HG03175 (cell line): ENCODE results near the gene JAG1.
"Not testable (repeated sequence)": the region's sequence is repeated elsewhere in the genome, so short reads cannot be mapped to it uniquely, and the experiment has no call there.

Experiments
- ATAC-seq: cut with Tn5 transposase; IDR thresholded peaks from one replicate; pipeline ENCODE4 v1.9.1; 2021; ENCODE audit warnings: mild to moderate bottlenecking, moderate library complexity; ENCODE audit not compliant: unreplicated experiment

JAG1 gene

GRCh38 chr20:10617549-10618133, 56.2 kb downstream of the JAG1 start:
- not testable (repeated sequence) for ATAC-seq

- no peak for ATAC-seq
Measured at GRCh38 chr20:10616212-10616611, 57.6 kb downstream of the JAG1 start.

GRCh38 chr20:10613911-10614310, 59.9 kb downstream of the JAG1 start:
- ATAC-seq, result no peak

DNA sequence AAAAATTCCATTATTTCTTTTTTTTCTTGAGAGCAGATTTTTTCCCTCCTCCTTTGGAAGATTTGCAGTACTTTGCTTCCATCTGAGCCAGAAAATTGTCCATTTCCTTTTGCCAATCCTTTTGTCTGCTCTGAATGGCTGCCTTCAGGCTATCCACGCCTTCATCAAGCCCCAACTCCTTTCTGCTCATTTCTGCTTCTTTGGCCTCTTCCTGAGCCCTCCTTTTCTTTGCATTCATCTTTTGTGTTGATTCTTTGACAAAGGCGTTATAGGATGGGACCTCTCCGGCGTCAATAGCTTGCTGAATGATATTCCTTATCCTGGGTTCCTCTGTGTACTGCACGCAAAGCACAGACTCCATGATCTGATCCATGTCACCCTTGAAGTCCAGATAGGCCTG, 60.4 kb downstream of the JAG1 start:
- ATAC-seq, result not testable (repeated sequence)

- peak; percentile 81 for ATAC-seq
Measured at GRCh38 chr20:10611357-10611756, 62.4 kb downstream of the JAG1 start.

DNA sequence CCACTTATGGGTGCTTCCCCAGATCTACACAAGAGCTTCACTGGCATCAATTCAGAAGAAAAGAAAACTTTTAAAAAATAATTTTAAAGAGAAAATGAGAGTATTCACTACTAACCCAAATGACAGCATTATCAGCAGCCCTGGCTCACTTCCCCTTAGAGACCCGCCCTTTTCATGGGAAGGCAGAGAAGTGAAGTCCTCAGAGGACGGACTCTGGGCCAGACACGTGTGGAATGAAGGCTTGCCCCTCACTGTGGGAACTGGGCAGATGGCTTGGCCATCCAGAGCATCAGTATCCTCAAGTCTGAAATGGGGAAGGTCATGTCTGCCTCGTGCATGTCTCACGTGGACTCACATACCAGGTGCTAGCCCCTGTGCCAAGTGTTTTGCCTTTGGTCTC, 63.5 kb downstream of the JAG1 start:
- ATAC-seq, result no peak

GRCh38 chr20:10609770-10610169, 64.0 kb downstream of the JAG1 start:
- no peak for ATAC-seq

GRCh38 chr20:10609276-10609675, 64.5 kb downstream of the JAG1 start:
- ATAC-seq, result no peak

DNA sequence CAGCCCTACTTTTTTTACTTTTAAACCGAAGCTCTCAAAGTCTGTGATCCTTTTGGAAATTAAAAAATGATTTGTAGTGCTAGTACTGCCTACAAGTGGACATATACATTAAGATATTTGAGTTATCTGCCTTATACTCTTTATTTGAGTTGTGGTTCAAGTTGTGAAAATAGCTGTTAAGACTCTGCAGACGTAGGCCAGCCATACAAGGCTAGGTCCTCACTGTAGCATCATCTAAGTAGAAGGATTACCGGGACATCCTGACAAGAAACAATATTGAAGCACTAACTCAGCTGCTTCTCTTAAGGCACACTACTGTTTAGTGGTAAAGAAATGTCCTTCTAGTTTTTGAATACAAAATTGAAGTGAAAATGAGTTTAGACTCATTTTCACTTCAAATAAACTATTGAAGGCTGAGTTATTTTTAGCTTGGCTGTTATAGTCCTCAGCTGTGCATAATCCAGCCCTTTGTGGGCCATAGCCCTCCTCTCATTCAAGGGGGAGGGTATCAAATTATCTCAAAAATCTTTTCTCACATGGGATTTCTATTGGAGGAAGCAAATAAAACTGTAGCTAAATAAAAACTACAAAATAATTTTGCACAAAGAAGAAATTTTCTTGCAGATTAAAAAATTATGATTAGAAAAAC, 68.1 kb downstream of the JAG1 start:
- ATAC-seq, result no peak

GRCh38 chr20:10604865-10605440, 68.8 kb downstream of the JAG1 start:
- no peak for ATAC-seq

DNA sequence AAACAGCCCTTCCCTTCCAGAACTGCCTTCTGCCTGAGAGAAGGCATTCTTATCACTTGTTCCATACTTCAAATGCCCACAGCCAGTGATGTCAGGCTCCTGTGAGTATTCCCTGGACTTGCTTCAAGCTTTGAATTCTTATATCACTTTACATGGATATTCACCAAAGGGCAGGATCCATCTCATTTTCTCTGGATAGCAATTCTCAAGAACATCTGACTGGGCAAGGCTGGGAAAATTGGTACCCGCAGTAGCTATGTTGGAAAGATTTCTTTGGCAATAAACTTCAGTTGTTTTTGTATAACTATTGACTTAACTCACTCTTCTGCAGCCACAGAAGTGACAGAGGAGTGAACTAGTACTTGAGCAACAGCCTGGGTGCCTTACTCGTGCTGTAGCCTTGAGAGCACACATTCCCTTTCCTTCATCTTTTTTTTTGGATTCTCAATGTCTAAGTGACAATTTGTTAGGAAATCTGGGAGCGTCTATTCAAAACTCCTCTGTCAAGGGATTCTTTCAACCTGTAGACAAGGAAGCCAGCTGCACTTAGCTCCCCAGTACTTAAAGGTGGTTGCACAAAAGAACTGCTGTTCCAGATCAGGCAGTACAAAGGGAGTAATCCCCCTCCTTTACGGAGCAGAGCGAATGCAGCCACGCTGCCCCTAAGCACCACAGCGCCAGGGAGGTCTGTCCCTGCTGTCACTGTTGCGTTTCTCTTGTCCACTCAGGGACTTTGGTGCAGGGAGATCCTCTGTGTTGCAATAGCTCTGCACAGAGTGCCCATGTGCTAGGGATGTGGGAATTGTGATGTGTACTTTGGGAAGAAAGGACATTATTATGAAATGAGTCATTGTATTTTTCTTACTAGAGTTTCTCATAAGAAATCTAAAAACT, 69.6 kb downstream of the JAG1 start:
- ATAC-seq, result no peak

DNA sequence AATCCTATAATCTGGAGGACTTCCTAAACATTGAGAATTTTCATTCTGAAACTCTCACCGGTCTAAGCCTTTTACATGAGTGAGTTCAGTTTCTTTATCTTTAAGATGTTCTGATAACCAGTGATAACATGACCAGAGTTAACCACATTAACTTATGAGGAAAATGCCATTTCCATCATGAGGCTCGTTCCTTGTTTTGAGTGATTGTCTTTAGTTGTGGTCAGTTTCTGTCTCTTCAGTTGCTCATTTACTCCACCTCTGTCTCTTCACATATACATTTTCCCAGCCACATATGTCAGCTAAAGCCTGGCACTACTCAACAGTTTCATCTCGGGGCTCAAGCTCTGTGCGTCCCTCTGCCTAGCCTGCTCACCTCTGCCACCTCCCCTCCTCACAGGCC, 70.4 kb downstream of the JAG1 start:
- no peak for ATAC-seq

- no peak for ATAC-seq
Measured at GRCh38 chr20:10602221-10602871, 71.5 kb downstream of the JAG1 start.

GRCh38 chr20:10597637-10598036, 76.2 kb downstream of the JAG1 start:
- no peak for ATAC-seq

DNA sequence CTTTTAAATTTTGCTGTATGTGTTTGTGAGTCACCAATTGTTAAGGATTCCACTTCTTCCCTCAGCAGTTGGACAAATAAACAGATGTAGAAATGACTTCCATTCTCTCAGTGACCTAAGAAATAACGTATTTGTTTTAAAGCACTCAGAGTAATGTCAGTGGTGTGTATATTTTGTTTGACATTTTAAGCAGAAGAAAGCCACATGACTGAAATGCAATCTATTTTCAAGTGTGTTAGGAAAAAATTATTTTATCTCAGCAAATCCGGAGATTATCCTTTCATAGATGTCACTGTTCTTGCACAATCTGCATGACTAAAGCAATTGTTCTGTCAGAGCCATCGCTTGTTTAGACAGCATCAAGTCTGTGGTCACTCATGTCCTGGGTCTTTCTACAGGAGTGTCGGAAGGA, 77.1 kb downstream of the JAG1 start:
- no peak for ATAC-seq

DNA sequence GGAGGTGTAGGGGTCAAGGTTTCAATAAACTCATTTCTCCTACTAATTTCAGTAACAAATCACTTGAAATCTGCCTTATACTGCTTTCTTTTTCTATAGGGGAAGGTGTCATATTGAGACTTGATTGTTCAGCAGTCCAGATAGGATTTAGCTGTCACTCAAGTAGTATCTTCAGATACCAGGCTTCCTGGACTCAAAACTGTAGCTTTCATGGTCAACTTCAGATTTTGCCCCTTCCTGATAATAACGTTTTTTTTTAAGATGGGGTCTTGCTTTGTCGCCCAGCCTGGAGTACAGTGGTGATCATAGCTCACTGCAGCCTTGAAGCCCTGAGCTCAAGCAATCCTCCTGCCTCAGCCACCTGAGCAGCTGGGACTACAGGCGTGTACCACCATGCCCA, 77.8 kb downstream of the JAG1 start:
- ATAC-seq, result no peak

GRCh38 chr20:10595266-10595665, 78.5 kb downstream of the JAG1 start:
- ATAC-seq, result no peak

- ATAC-seq, result no peak
Measured at GRCh38 chr20:10594296-10594868, 79.4 kb downstream of the JAG1 start.

- ATAC-seq, result no peak
Measured at GRCh38 chr20:10591946-10592521, 81.8 kb downstream of the JAG1 start.

DNA sequence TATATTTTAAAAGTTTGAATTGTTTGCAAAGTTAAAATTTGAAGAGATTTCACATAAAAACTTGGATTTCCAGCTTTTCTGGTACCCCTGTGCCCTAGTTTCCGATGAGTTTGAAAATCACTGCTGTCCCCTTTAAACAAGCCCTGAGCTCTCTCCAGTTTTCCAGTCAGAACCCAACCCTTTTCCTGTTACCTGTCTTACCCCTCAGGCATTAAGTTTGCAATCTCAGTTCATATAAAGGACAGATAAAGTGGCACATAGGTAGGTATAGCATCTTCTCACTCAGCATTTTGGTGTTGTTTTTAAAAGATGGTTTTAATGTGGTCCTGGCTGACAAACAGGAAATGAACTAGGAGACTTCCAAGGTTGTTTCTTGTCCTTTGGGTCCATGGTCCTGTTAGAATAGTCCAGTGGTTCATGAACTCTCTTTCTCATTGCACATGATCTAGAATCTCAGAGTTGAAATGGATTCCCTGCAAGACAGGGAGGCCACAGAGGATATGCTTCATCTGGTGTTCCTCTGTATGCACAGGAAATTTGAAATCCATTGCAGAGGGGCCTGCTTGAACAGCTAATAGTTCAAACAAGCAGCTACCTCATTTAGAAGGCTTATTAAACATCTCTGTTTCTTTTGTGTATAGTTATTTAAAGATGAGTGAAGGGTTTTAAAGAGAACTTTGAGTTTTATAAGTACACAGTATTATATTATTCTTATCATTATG, 82.7 kb downstream of the JAG1 start:
- ATAC-seq, result no peak
